H9 (cell line): ENCODE data around the gene ATP13A4. TPM values are rescaled to one million over a fixed set of nuclear protein-coding genes. Genes with fewer than 3 reads are reported as not detected.

Experiments
- DNase-seq: peaks from one replicate; pipeline ENCODE4 v3.0.0-alpha.2; 2017
- H2AFZ ChIP-seq: one replicate; pipeline ENCODE4 v1.6.1; 2013; ENCODE audit warnings: mild to moderate bottlenecking, low read length, control low read depth, moderate library complexity
- H2AK5ac ChIP-seq: 2 replicates; pipeline ENCODE4 v1.6.1; 2013; ENCODE audit warnings: low read length, control low read depth, mixed read lengths; ENCODE audit not compliant: insufficient read length
- H2BK120ac ChIP-seq: one replicate; pipeline ENCODE4 v1.6.1; 2013; ENCODE audit warnings: low read depth, mild to moderate bottlenecking, low read length, control low read depth, inconsistent platforms; ENCODE audit not compliant: poor library complexity, severe bottlenecking
- H2BK12ac ChIP-seq: 2 replicates; pipeline ENCODE4 v1.6.1; 2013; ENCODE audit warnings: low read length, control low read depth, mixed read lengths, low read depth; ENCODE audit not compliant: insufficient read length
- H2BK15ac ChIP-seq: 2 replicates; pipeline ENCODE4 v1.6.1; 2013; ENCODE audit warnings: low read depth, low read length, control low read depth
- H2BK20ac ChIP-seq: one replicate; pipeline ENCODE4 v1.6.1; 2013; ENCODE audit warnings: low read depth, mild to moderate bottlenecking, low read length, control low read depth, inconsistent platforms; ENCODE audit not compliant: poor library complexity, severe bottlenecking
- H2BK5ac ChIP-seq: 2 replicates; pipeline ENCODE4 v1.6.1; 2013; ENCODE audit warnings: low read length, control low read depth, mixed read lengths; ENCODE audit not compliant: insufficient read length
- H3K14ac ChIP-seq: 2 replicates; pipeline ENCODE4 v1.6.1; 2013; ENCODE audit warnings: low read length, control low read depth; ENCODE audit not compliant: insufficient read depth
- H3K18ac ChIP-seq: 2 replicates; pipeline ENCODE4 v1.6.1; 2013; ENCODE audit warnings: low read depth, mild to moderate bottlenecking, mixed read lengths, low read length, control low read depth; ENCODE audit not compliant: insufficient read length
- H3K23ac ChIP-seq: 2 replicates; pipeline ENCODE4 v1.6.1; 2013; ENCODE audit warnings: low read length, control low read depth, mixed read lengths, low read depth; ENCODE audit not compliant: insufficient read length
- H3K23me2 ChIP-seq: 2 replicates; pipeline ENCODE4 v1.6.1; 2013; ENCODE audit warnings: low read depth, mild to moderate bottlenecking, mixed read lengths, low read length, control low read depth; ENCODE audit not compliant: insufficient read length, poor library complexity, severe bottlenecking
- H3K27ac ChIP-seq: 2 replicates; pipeline ENCODE4 v1.5.1; 2013; ENCODE audit warnings: low read length, control low read depth, mixed read lengths, low read depth; ENCODE audit not compliant: insufficient read length
- H3K27me3 ChIP-seq: 2 replicates; pipeline ENCODE4 v1.6.1; 2013; ENCODE audit warnings: low read length, control low read depth, inconsistent platforms; ENCODE audit not compliant: insufficient read depth
- H3K4ac ChIP-seq: 2 replicates; pipeline ENCODE4 v1.6.1; 2013; ENCODE audit warnings: low read depth, mild to moderate bottlenecking, control low read depth, inconsistent platforms, low read length, moderate library complexity
- H3K4me1 ChIP-seq: 2 replicates; pipeline ENCODE4 v1.6.1; 2013; ENCODE audit warnings: low read length, control low read depth, inconsistent platforms; ENCODE audit not compliant: insufficient read depth
- H3K4me2 ChIP-seq: 2 replicates; pipeline ENCODE4 v1.6.1; 2013; ENCODE audit warnings: low read length, control low read depth, mixed read lengths; ENCODE audit not compliant: insufficient read length, insufficient read depth
- H3K56ac ChIP-seq: 2 replicates; pipeline ENCODE4 v1.6.1; 2013; ENCODE audit warnings: low read depth, mild to moderate bottlenecking, mixed read lengths, low read length, control low read depth; ENCODE audit not compliant: insufficient read length
- H3K79me1 ChIP-seq: 2 replicates; pipeline ENCODE4 v1.6.1; 2013; ENCODE audit warnings: low read depth, mild to moderate bottlenecking, moderate library complexity, low read length, control low read depth, inconsistent platforms; ENCODE audit not compliant: insufficient read depth, poor library complexity, severe bottlenecking
- H3K79me2 ChIP-seq: 2 replicates; pipeline ENCODE4 v1.6.1; 2013; ENCODE audit warnings: low read length, control low read depth, inconsistent platforms; ENCODE audit not compliant: insufficient read depth
- H3K9ac ChIP-seq: 2 replicates; pipeline ENCODE4 v1.6.1; 2013; ENCODE audit warnings: low read length, control low read depth, mixed read lengths; ENCODE audit not compliant: insufficient read length; ENCODE audit errors: extremely low read depth
- H3K9me3 ChIP-seq: one replicate; pipeline ENCODE4 v1.6.1; 2013; ENCODE audit warnings: low read depth, low read length, inconsistent platforms; ENCODE audit not compliant: control insufficient read depth
- H3T11ph ChIP-seq: one replicate; pipeline ENCODE4 v1.6.1; 2013; ENCODE audit warnings: mild to moderate bottlenecking, low read length, control low read depth, inconsistent platforms
- H4K20me1 ChIP-seq: one replicate; pipeline ENCODE4 v1.6.1; 2013; ENCODE audit not compliant: control insufficient read depth, insufficient read length, insufficient read depth
- H4K5ac ChIP-seq: 2 replicates; pipeline ENCODE4 v1.6.1; 2013; ENCODE audit warnings: low read depth, mild to moderate bottlenecking, mixed read lengths, low read length, control low read depth; ENCODE audit not compliant: insufficient read length
- H4K8ac ChIP-seq: replicated peaks from 2 replicates; pipeline ENCODE4 v1.6.1; 2013; ENCODE audit warnings: low read length, control low read depth, mixed read lengths, low read depth; ENCODE audit not compliant: insufficient read length
- H4K91ac ChIP-seq: 2 replicates; pipeline ENCODE4 v1.6.1; 2013; ENCODE audit warnings: low read depth, mild to moderate bottlenecking, moderate library complexity, mixed read lengths, low read length, control low read depth; ENCODE audit not compliant: insufficient read length
- H3K27ac Mint-ChIP-seq, 3 experiments: 2 replicates in 2 of 3; 3 replicates in 1 of 3; pipeline ENCODE4 v1.8.0; 2020 to 2021; ENCODE audit warnings: mixed read lengths in 3 of 3, mild to moderate bottlenecking in 1 of 3, moderate library complexity in 1 of 3
- H3K27me3 Mint-ChIP-seq: 2 replicates; pipeline ENCODE4 v1.8.0; 2021; ENCODE audit warnings: low read depth, mild to moderate bottlenecking, moderate library complexity, mixed read lengths
- H3K36me3 Mint-ChIP-seq, 3 experiments: 2 replicates in 2 of 3; 3 replicates in 1 of 3; pipeline ENCODE4 v1.8.0; 2020 to 2021; ENCODE audit warnings: low read depth in 3 of 3, mixed read lengths in 3 of 3; ENCODE audit not compliant: insufficient read depth in 1 of 3
- H3K4me1 Mint-ChIP-seq, 2 experiments: 2 replicates each; pipeline ENCODE4 v1.8.0; 2020; ENCODE audit warnings: mixed read lengths in 2 of 2
- H3K4me3 Mint-ChIP-seq, 2 experiments: 2 replicates in 1 of 2; 3 replicates in 1 of 2; pipeline ENCODE4 v1.8.0; 2020 to 2021; ENCODE audit warnings: mild to moderate bottlenecking in 2 of 2, mixed read lengths in 2 of 2, moderate library complexity in 1 of 2
- H3K9me3 Mint-ChIP-seq, 2 experiments: 2 replicates in 1 of 2; 3 replicates in 1 of 2; pipeline ENCODE4 v1.8.0; 2020; ENCODE audit warnings: mild to moderate bottlenecking in 2 of 2, mixed read lengths in 2 of 2, moderate library complexity in 1 of 2
- WGBS: extraction: QIAGEN DNeasy Blood & Tissue Kit; methylation state at CpG from one replicate; pipeline ENCODE4 v1.1.7; 2013; ENCODE audit warnings: missing lambda C conversion rate, low lambda C conversion rate, mixed read lengths; ENCODE audit not compliant: insufficient read length; ENCODE audit errors: extremely low coverage; 5-methylcytosine and 5-hydroxymethylcytosine counted together
- total RNA-seq: library from RNA; stranded (reverse); gene quantifications from 2 replicates; pipeline ENCODE4 v1.2.1, GENCODE V29; 2021
- TF ChIP-seq, protein P1 (sequence below): fragments of 200-600 bp; sonication (generic); conservative IDR thresholded peaks from 3 replicates; pipeline ENCODE4 v1.8.0; 2021; ENCODE audit warnings: antibody characterized with exemption, mild to moderate bottlenecking

The ATP13A4 gene
- total RNA-seq, 1 experiment from 2014 or later: 0.13 TPM

DNA sequence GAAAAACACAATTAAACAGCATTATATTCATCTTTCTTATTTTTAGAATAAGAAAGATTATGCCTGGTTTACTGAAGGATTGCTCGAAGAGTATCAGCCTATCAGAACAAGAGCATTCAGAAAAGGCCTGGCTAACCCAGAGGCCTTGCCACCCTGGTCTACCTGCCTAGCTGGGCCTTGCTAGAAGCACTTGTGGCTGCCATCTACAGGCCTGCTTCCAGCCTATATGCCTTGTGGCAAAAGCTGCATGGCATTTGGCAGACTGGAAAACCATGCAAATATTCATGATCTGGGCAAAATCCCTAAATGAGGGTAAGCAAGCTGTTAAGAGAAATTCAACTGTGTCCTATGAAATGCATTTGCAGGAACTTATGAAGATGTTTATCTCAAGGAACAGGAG is 9.3 kb upstream of the ATP13A4 start:
- no peak overlapping the region for H4K5ac ChIP-seq
- H3K23me2 ChIP-seq: no peaks in the 10 kb centered on the region
- no peak overlapping the region for H2BK15ac ChIP-seq
- H3K18ac ChIP-seq: no peak overlapping the region
- H2AK5ac ChIP-seq: no peak overlapping the region
- H3K27ac ChIP-seq: no peak overlapping the region
- H4K20me1 ChIP-seq: no peaks in the 10 kb centered on the region
- H3K4me3 Mint-ChIP-seq: no peak overlapping the region
- no peaks in the 10 kb centered on the region for H3K79me1 ChIP-seq
- H3K9me3 ChIP-seq: no peaks in the 10 kb centered on the region
- H3K9ac ChIP-seq: no peak overlapping the region
- H2BK20ac ChIP-seq: no peak overlapping the region
- no CpG with 5 or more reads among the region's 1 CpG for WGBS
- no peak overlapping the region for H3K56ac ChIP-seq
- no peak overlapping the region for H3K23ac ChIP-seq
- no peak overlapping the region for H2BK5ac ChIP-seq
- H2BK12ac ChIP-seq: no peak overlapping the region
- H3K9me3 Mint-ChIP-seq: no peaks in the 10 kb centered on the region
- no peak overlapping the region for H4K8ac ChIP-seq
- no peaks in the 10 kb centered on the region for H3K27me3 ChIP-seq
- no peak overlapping the region for H2BK120ac ChIP-seq
- no peaks in the 10 kb centered on the region for H3K4me1 ChIP-seq
- H3K4ac ChIP-seq: no peak overlapping the region
- no peak overlapping the region for H3T11ph ChIP-seq
- H3K27me3 Mint-ChIP-seq: no peaks in the 10 kb centered on the region
- no peak overlapping the region for H3K14ac ChIP-seq
- DNase-seq: peak; percentile 54
- H3K4me1 Mint-ChIP-seq: no peaks in the 10 kb centered on the region
- H4K91ac ChIP-seq: no peak overlapping the region
- TF ChIP-seq, protein P1, sequence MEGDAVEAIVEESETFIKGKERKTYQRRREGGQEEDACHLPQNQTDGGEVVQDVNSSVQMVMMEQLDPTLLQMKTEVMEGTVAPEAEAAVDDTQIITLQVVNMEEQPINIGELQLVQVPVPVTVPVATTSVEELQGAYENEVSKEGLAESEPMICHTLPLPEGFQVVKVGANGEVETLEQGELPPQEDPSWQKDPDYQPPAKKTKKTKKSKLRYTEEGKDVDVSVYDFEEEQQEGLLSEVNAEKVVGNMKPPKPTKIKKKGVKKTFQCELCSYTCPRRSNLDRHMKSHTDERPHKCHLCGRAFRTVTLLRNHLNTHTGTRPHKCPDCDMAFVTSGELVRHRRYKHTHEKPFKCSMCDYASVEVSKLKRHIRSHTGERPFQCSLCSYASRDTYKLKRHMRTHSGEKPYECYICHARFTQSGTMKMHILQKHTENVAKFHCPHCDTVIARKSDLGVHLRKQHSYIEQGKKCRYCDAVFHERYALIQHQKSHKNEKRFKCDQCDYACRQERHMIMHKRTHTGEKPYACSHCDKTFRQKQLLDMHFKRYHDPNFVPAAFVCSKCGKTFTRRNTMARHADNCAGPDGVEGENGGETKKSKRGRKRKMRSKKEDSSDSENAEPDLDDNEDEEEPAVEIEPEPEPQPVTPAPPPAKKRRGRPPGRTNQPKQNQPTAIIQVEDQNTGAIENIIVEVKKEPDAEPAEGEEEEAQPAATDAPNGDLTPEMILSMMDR: peak; percentile 50; the same call in 2 of the 3 replicates
- H3K79me2 ChIP-seq: no peaks in the 10 kb centered on the region
- no peak overlapping the region for H3K27ac Mint-ChIP-seq
- H2AFZ ChIP-seq: no peak overlapping the region
- H3K4me2 ChIP-seq: no peak overlapping the region
- no peaks in the 10 kb centered on the region for H3K36me3 Mint-ChIP-seq
